Caco-2 (cell line): ENCODE data around the gene ANK3. TPM values are rescaled to one million over a fixed set of nuclear protein-coding genes. Genes with fewer than 3 reads are reported as not detected.
A peak's percentile ranks its signal among the peaks of the same experiment; 100 is the strongest.

Experiments used
- BruUV-seq: library from RNA; stranded (reverse); fragments of 400-500 nt; replicated peaks from 2 replicates; lab custom pipeline; 2021; lab: Mats Ljungman, UMichigan
- CTCF ChIA-PET: fragments of 300-600 bp; sonication (Branson Sonifier 250); formaldehyde crosslinking; loops from one replicate; lab custom pipeline; 2022; ENCODE audit warnings: antibody characterized with exemption; lab: Charles Lee
- POLR2A ChIA-PET: fragments of 300-600 bp; sonication (Branson Sonifier 250); formaldehyde crosslinking; loops from one replicate; lab custom pipeline; 2022; ENCODE audit warnings: antibody characterized with exemption; lab: Charles Lee
- DNase-seq, 2 experiments: peaks; one replicate each; pipeline versions ENCODE4 v3.0.0 to v3.0.0-alpha.2; 2020 to 2022
- H3K27me3 ChIP-seq: replicated peaks from 2 replicates; pipeline ENCODE4 v1.6.0; 2011; ENCODE audit warnings: low read length; ENCODE audit not compliant: control insufficient read depth, insufficient read depth
- H3K36me3 ChIP-seq: 2 replicates; pipeline ENCODE4 v1.5.1; 2011; ENCODE audit warnings: low read length; ENCODE audit not compliant: control insufficient read depth, insufficient read depth
- H3K4me1 ChIP-seq: fragments of 250-450 bp; sonication (Bioruptor Pico); 2 replicates; pipeline ENCODE4 v1.5.1; 2020; ENCODE audit warnings: mild to moderate bottlenecking
- H3K4me3 ChIP-seq: 2 replicates; pipeline ENCODE4 v1.5.1; 2011; ENCODE audit warnings: low read depth, mild to moderate bottlenecking, control low read depth, low read length
- H3K9me3 ChIP-seq: fragments of 250-450 bp; sonication (Bioruptor Pico); 2 replicates; pipeline ENCODE4 v1.5.1; 2020; ENCODE audit warnings: mild to moderate bottlenecking, moderate library complexity
- H3K27ac Mint-ChIP-seq: one replicate; pipeline ENCODE4 v1.8.0; 2022; ENCODE audit warnings: mixed read lengths; ENCODE audit not compliant: unreplicated experiment
- H3K27me3 Mint-ChIP-seq: one replicate; pipeline ENCODE4 v1.8.0; 2022; ENCODE audit warnings: mixed read lengths; ENCODE audit not compliant: insufficient read depth, unreplicated experiment
- H3K36me3 Mint-ChIP-seq: one replicate; pipeline ENCODE4 v1.8.0; 2022; ENCODE audit warnings: mild to moderate bottlenecking, mixed read lengths; ENCODE audit not compliant: insufficient read depth, unreplicated experiment
- H3K4me1 Mint-ChIP-seq: one replicate; pipeline ENCODE4 v1.8.0; 2022; ENCODE audit warnings: low read depth, mixed read lengths; ENCODE audit not compliant: unreplicated experiment
- H3K4me3 Mint-ChIP-seq: one replicate; pipeline ENCODE4 v1.8.0; 2022; ENCODE audit warnings: mild to moderate bottlenecking, moderate library complexity, mixed read lengths; ENCODE audit not compliant: unreplicated experiment
- H3K9me3 Mint-ChIP-seq: one replicate; pipeline ENCODE4 v1.8.0; 2022; ENCODE audit warnings: mixed read lengths; ENCODE audit not compliant: unreplicated experiment
- CTCF ChIP-seq, 2 experiments: fragments of 200-600 bp in 1 of 2; IDR thresholded peaks; 1 replicate in 1 of 2; 2 replicates in 1 of 2; pipeline versions ENCODE4 v1.5.1 to v1.8.0; 2011 to 2022; ENCODE audit warnings: antibody characterized with exemption in 1 of 2, control low read depth in 1 of 2, inconsistent platforms in 1 of 2, low read depth in 1 of 2, low read length in 1 of 2, mild to moderate bottlenecking in 1 of 2, moderate library complexity in 1 of 2; ENCODE audit not compliant: insufficient read depth in 1 of 2, severe bottlenecking in 1 of 2, unreplicated experiment in 1 of 2
- intact Hi-C: fragments of 100-400 bp; cut with micrococcal nuclease; formaldehyde crosslinking; loops from one replicate; pipeline ENCODE4 v1.10.0; 2022; ENCODE audit not compliant: unreplicated experiment
- total RNA-seq: library from RNA; stranded (reverse); gene quantifications from 2 replicates; pipeline ENCODE4 v1.2.3, GENCODE V29; 2022

Gene ANK3
- total RNA-seq, 1 experiment from 2014 or later, result 46.7 TPM

GRCh38 chr10:60137292-60137992 is 252.2 kb downstream of the ANK3 start:
- no peaks in the 10 kb centered on the region for H3K27me3 ChIP-seq
- BruUV-seq, result no TSS peak
- H3K9me3 Mint-ChIP-seq, result no peaks in the 10 kb centered on the region
- ChIA-PET CTCF (interaction anchor here (0.6 to 1.4 kb wide), 5 partner anchors 39 to 72 kb away, joined by 3 to 5 read pairs (median 3); no protein-coding TSS in a partner anchor), POLR2A (interaction anchor here (0.6 kb wide), 1 partner anchor 23 kb away, joined by 3 read pairs; no protein-coding TSS in a partner anchor)
- no peak overlapping the region for H3K27ac Mint-ChIP-seq
- TF ChIP-seq CTCF (IDR thresholded peaks at IDR 0.05; ENCODE audit: insufficient read depth in 1 of 2, low read depth in 1 of 2, low read length in 1 of 2, severe bottlenecking in 1 of 2, unreplicated experiment in 1 of 2), result no peak
- DNase-seq, result no peak
- no peaks in the 10 kb centered on the region for H3K27me3 Mint-ChIP-seq
- H3K4me1 ChIP-seq, result peaks cover 53% of the 10 kb centered on the region
- intact Hi-C loops, result no loop called here
- peaks cover 13% of the 10 kb centered on the region for H3K4me1 Mint-ChIP-seq
- no peaks in the 10 kb centered on the region for H3K36me3 ChIP-seq
- H3K36me3 Mint-ChIP-seq, result no peaks in the 10 kb centered on the region
- no peaks in the 10 kb centered on the region for H3K9me3 ChIP-seq
- H3K4me3 Mint-ChIP-seq, result peak overlapping the region; percentile 43
- H3K4me3 ChIP-seq, result no peak overlapping the region

- CTCF ChIA-PET, result no interaction called here
- no TSS peak for BruUV-seq
- no peak overlapping the region for H3K4me3 Mint-ChIP-seq
Observed at GRCh38 chr10:60135020-60135419, 254.7 kb downstream of the ANK3 start.

GRCh38 chr10:60134548-60134947 is 255.1 kb downstream of the ANK3 start:
- no TSS peak for BruUV-seq
- no peak overlapping the region for H3K27ac Mint-ChIP-seq
- no peak overlapping the region for H3K4me3 Mint-ChIP-seq

More at GRCh38 chr10:60135020-60135419, 254.7 kb downstream of the ANK3 start:
- Histone ChIP-seq H3K9me3 (no peaks in the 10 kb centered on the region), H3K4me3 (no peak overlapping the region), H3K4me1 (peaks cover 34% of the 10 kb centered on the region), H3K36me3 (no peaks in the 10 kb centered on the region), H3K27me3 (no peaks in the 10 kb centered on the region)
- no peak for DNase-seq
- Mint-ChIP-seq H3K27me3 (no peaks in the 10 kb centered on the region), H3K9me3 (no peaks in the 10 kb centered on the region), H3K36me3 (no peaks in the 10 kb centered on the region), H3K4me1 (peaks cover 13% of the 10 kb centered on the region), H3K27ac (no peak overlapping the region)
- TF ChIP-seq CTCF (IDR thresholded peaks at IDR 0.05; ENCODE audit: insufficient read depth in 1 of 2, low read depth in 1 of 2, low read length in 1 of 2, severe bottlenecking in 1 of 2, unreplicated experiment in 1 of 2), result no peak
- intact Hi-C loops, result no loop called here
- POLR2A ChIA-PET, result no interaction called here

More at GRCh38 chr10:60134548-60134947, 255.1 kb downstream of the ANK3 start:
- peaks cover 13% of the 10 kb centered on the region for H3K4me1 Mint-ChIP-seq
- no peaks in the 10 kb centered on the region for H3K36me3 Mint-ChIP-seq
- H3K9me3 Mint-ChIP-seq, result no peaks in the 10 kb centered on the region
- intact Hi-C loops, result no loop called here
- Histone ChIP-seq H3K9me3 (no peaks in the 10 kb centered on the region), H3K4me3 (no peak overlapping the region), H3K4me1 (peaks cover 32% of the 10 kb centered on the region), H3K27me3 (no peaks in the 10 kb centered on the region), H3K36me3 (no peaks in the 10 kb centered on the region)
- DNase-seq, result no peak
- POLR2A ChIA-PET, result no interaction called here
- TF ChIP-seq CTCF (IDR thresholded peaks at IDR 0.05; ENCODE audit: insufficient read depth in 1 of 2, low read depth in 1 of 2, low read length in 1 of 2, severe bottlenecking in 1 of 2, unreplicated experiment in 1 of 2), result no peak
- H3K27me3 Mint-ChIP-seq, result no peaks in the 10 kb centered on the region
- CTCF ChIA-PET, result no interaction called here
